IPS-18a (cell line): ENCODE measurements around the gene ERMP1.

Source experiments
- H3K27ac ChIP-seq: one replicate; pipeline ENCODE4 v1.5.1; 2013; ENCODE audit warnings: low read length
- H3K27me3 ChIP-seq: one replicate; pipeline ENCODE4 v1.6.1; 2013; ENCODE audit warnings: mild to moderate bottlenecking, low read length; ENCODE audit not compliant: control insufficient read depth, insufficient read depth
- H3K36me3 ChIP-seq: one replicate; pipeline ENCODE4 v1.6.1; 2013; ENCODE audit warnings: low read depth, low read length; ENCODE audit not compliant: control insufficient read depth
- H3K4me1 ChIP-seq: one replicate; pipeline ENCODE4 v1.6.1; 2013; ENCODE audit warnings: low read depth, low read length; ENCODE audit not compliant: control insufficient read depth
- H3K4me3 ChIP-seq: one replicate; pipeline ENCODE4 v1.5.1; 2013; ENCODE audit warnings: low read length
- H3K9ac ChIP-seq: one replicate; pipeline ENCODE4 v1.6.1; 2013; ENCODE audit warnings: mild to moderate bottlenecking, low read length, moderate library complexity
- H3K9me3 ChIP-seq: one replicate; pipeline ENCODE4 v1.6.1; 2013; ENCODE audit warnings: low read depth, low read length; ENCODE audit not compliant: control insufficient read depth

ERMP1 gene

GRCh38 chr9:5767968-5768932 lies 64.7 kb downstream of the ERMP1 start:
- Histone ChIP-seq H3K36me3 (peaks cover 72% of the 10 kb centered on the region), H3K9ac (no peak overlapping the region), H3K4me3 (no peak overlapping the region), H3K27me3 (no peaks in the 10 kb centered on the region), H3K4me1 (no peaks in the 10 kb centered on the region), H3K27ac (no peak overlapping the region), H3K9me3 (no peaks in the 10 kb centered on the region)

- no peaks in the 10 kb centered on the region for H3K4me1 ChIP-seq
- H3K27me3 ChIP-seq = no peaks in the 10 kb centered on the region
- H3K9ac ChIP-seq = no peak overlapping the region
- no peak overlapping the region for H3K4me3 ChIP-seq
- no peaks in the 10 kb centered on the region for H3K9me3 ChIP-seq
- H3K27ac ChIP-seq = no peak overlapping the region
- H3K36me3 ChIP-seq = peaks cover 61% of the 10 kb centered on the region
Observed at GRCh38 chr9:5764130-5764868, 68.6 kb downstream of the ERMP1 start.

- Histone ChIP-seq H3K36me3 (peaks cover 49% of the 10 kb centered on the region), H3K27me3 (no peaks in the 10 kb centered on the region), H3K4me3 (no peak overlapping the region)
Observed at GRCh38 chr9:5762421-5762820, 70.5 kb downstream of the ERMP1 start.

GRCh38 chr9:5760338-5760737 lies 72.6 kb downstream of the ERMP1 start:
- Histone ChIP-seq H3K4me3 (no peak overlapping the region), H3K27me3 (no peaks in the 10 kb centered on the region), H3K27ac (no peak overlapping the region), H3K9me3 (no peaks in the 10 kb centered on the region), H3K4me1 (no peaks in the 10 kb centered on the region), H3K9ac (no peak overlapping the region), H3K36me3 (peaks cover 41% of the 10 kb centered on the region)

More at GRCh38 chr9:5762421-5762820, 70.5 kb downstream of the ERMP1 start:
- Histone ChIP-seq H3K27ac (no peak overlapping the region), H3K9me3 (no peaks in the 10 kb centered on the region), H3K4me1 (no peaks in the 10 kb centered on the region), H3K9ac (no peak overlapping the region)

GRCh38 chr9:5756633-5757032 lies 76.3 kb downstream of the ERMP1 start:
- no peaks in the 10 kb centered on the region for H3K4me1 ChIP-seq
- peaks cover 9% of the 10 kb centered on the region for H3K36me3 ChIP-seq
- H3K4me3 ChIP-seq = no peak overlapping the region
- no peak overlapping the region for H3K9ac ChIP-seq
- H3K27ac ChIP-seq = no peak overlapping the region
- H3K27me3 ChIP-seq = no peaks in the 10 kb centered on the region
- no peaks in the 10 kb centered on the region for H3K9me3 ChIP-seq

- no peak overlapping the region for H3K4me3 ChIP-seq
- H3K4me1 ChIP-seq = no peaks in the 10 kb centered on the region
- no peaks in the 10 kb centered on the region for H3K9me3 ChIP-seq
Observed at GRCh38 chr9:5750569-5750968, 82.3 kb downstream of the ERMP1 start.

GRCh38 chr9:5749306-5749705 lies 83.6 kb downstream of the ERMP1 start:
- Histone ChIP-seq H3K9ac (no peak overlapping the region), H3K4me1 (no peaks in the 10 kb centered on the region), H3K4me3 (no peak overlapping the region), H3K27me3 (no peaks in the 10 kb centered on the region), H3K9me3 (no peaks in the 10 kb centered on the region), H3K36me3 (peaks cover 15% of the 10 kb centered on the region), H3K27ac (no peak overlapping the region)

More at GRCh38 chr9:5750569-5750968, 82.3 kb downstream of the ERMP1 start:
- Histone ChIP-seq H3K27me3 (no peaks in the 10 kb centered on the region), H3K9ac (no peak overlapping the region), H3K27ac (no peak overlapping the region), H3K36me3 (peaks cover 15% of the 10 kb centered on the region)

GRCh38 chr9:5748438-5748837 lies 84.5 kb downstream of the ERMP1 start:
- H3K27me3 ChIP-seq = no peaks in the 10 kb centered on the region
- no peak overlapping the region for H3K4me3 ChIP-seq
- no peak overlapping the region for H3K27ac ChIP-seq
- H3K4me1 ChIP-seq = no peaks in the 10 kb centered on the region
- peaks cover 15% of the 10 kb centered on the region for H3K36me3 ChIP-seq
- no peak overlapping the region for H3K9ac ChIP-seq
- H3K9me3 ChIP-seq = no peaks in the 10 kb centered on the region

GRCh38 chr9:5743109-5743508 lies 89.8 kb downstream of the ERMP1 start:
- Histone ChIP-seq H3K9me3 (no peaks in the 10 kb centered on the region), H3K36me3 (peaks cover 15% of the 10 kb centered on the region), H3K27ac (no peak overlapping the region), H3K9ac (no peak overlapping the region), H3K4me1 (no peaks in the 10 kb centered on the region), H3K4me3 (no peak overlapping the region), H3K27me3 (no peaks in the 10 kb centered on the region)

- Histone ChIP-seq H3K9ac (no peak overlapping the region), H3K27me3 (no peaks in the 10 kb centered on the region), H3K4me3 (no peak overlapping the region), H3K27ac (no peak overlapping the region), H3K36me3 (no peaks in the 10 kb centered on the region), H3K9me3 (no peaks in the 10 kb centered on the region), H3K4me1 (no peaks in the 10 kb centered on the region)
Observed at GRCh38 chr9:5736563-5737346, 96.2 kb downstream of the ERMP1 start.

- Histone ChIP-seq H3K4me1 (no peaks in the 10 kb centered on the region), H3K9ac (no peak overlapping the region), H3K4me3 (no peak overlapping the region), H3K9me3 (no peaks in the 10 kb centered on the region), H3K27me3 (no peaks in the 10 kb centered on the region), H3K27ac (no peak overlapping the region), H3K36me3 (no peaks in the 10 kb centered on the region)
Observed at GRCh38 chr9:5735072-5735471, 97.8 kb downstream of the ERMP1 start.
